ENCODE data around the gene BUD31.
"Not testable (repeated sequence)": the region's sequence is repeated elsewhere in the genome, so short reads cannot be mapped to it uniquely, and the experiment has no call there.

BUD31 gene

GRCh38 chr7:99381664-99382075 is 27.1 kb upstream of the BUD31 start:
- no peak for DNase-seq (ENCODE audit: low read depth)
- no peak overlapping the region for H3K4me3 ChIP-seq (ENCODE audit: low read length)
- TF ChIP-seq, protein P1, sequence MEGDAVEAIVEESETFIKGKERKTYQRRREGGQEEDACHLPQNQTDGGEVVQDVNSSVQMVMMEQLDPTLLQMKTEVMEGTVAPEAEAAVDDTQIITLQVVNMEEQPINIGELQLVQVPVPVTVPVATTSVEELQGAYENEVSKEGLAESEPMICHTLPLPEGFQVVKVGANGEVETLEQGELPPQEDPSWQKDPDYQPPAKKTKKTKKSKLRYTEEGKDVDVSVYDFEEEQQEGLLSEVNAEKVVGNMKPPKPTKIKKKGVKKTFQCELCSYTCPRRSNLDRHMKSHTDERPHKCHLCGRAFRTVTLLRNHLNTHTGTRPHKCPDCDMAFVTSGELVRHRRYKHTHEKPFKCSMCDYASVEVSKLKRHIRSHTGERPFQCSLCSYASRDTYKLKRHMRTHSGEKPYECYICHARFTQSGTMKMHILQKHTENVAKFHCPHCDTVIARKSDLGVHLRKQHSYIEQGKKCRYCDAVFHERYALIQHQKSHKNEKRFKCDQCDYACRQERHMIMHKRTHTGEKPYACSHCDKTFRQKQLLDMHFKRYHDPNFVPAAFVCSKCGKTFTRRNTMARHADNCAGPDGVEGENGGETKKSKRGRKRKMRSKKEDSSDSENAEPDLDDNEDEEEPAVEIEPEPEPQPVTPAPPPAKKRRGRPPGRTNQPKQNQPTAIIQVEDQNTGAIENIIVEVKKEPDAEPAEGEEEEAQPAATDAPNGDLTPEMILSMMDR (conservative IDR thresholded peaks at IDR 0.05; ENCODE audit: low read length): no peak

- no peak overlapping the region for H3K4me3 ChIP-seq (ENCODE audit: low read length)
- TF ChIP-seq, protein P1 (conservative IDR thresholded peaks at IDR 0.05; ENCODE audit: low read length): no peak
Observed at GRCh38 chr7:99383203-99383602, 25.6 kb upstream of the BUD31 start.

DNA sequence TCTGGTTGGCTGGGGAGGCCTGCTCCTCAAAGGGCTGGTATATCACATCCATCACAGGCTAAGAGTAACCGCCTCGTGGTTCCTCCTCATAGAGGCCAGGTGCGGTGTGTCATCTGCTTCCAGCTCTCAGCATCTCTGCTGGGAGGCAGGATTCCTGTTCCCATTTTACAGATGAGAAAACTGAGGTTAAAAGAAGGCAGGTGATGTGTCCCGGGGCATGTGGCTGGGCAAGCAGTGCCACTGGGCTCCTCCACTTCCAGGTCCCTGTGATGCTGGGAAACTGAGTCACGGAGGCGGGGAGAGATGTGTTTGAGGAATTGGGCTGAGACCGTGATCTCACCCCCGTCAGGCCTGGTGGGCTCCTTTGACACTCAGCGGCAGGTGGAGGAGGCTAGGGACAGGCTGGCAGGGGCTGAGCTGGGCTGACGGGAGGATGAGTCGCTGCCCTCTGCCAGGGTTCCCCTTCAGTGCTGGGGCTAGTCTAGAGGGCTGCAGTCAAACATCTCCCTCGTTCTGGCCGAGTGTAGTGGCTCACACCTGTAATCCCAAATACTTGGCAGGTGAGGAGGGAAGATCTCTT is 24.9 kb upstream of the BUD31 start:
- TF ChIP-seq, protein P1 (conservative IDR thresholded peaks at IDR 0.05; ENCODE audit: low read length): no peak
- H3K4me3 ChIP-seq (ENCODE audit: low read length): no peak overlapping the region
- no peak for DNase-seq (ENCODE audit: low read depth)

More at GRCh38 chr7:99383203-99383602, 25.6 kb upstream of the BUD31 start:
- no peak for DNase-seq (ENCODE audit: low read depth)

- TF ChIP-seq, protein P1 (conservative IDR thresholded peaks at IDR 0.05; ENCODE audit: low read length): no peak
- H3K4me3 ChIP-seq (ENCODE audit: low read length): no peak overlapping the region
- no peak for DNase-seq (ENCODE audit: low read depth)
Observed at GRCh38 chr7:99384523-99384922, 24.2 kb upstream of the BUD31 start.

- no peak for DNase-seq (ENCODE audit: low read depth)
- TF ChIP-seq, protein P1 (conservative IDR thresholded peaks at IDR 0.05; ENCODE audit: low read length): no peak
- no peak overlapping the region for H3K4me3 ChIP-seq (ENCODE audit: low read length)
Observed at GRCh38 chr7:99385564-99385963, 23.2 kb upstream of the BUD31 start.

- peak; percentile 41 for DNase-seq (ENCODE audit: low read depth)
- no peak overlapping the region for H3K4me3 ChIP-seq (ENCODE audit: low read length)
- TF ChIP-seq, protein P1 (conservative IDR thresholded peaks at IDR 0.05; ENCODE audit: low read length): peak; percentile 41
Observed at GRCh38 chr7:99386584-99387238, 22.1 kb upstream of the BUD31 start.

GRCh38 chr7:99387239-99387635 is 21.5 kb upstream of the BUD31 start:
- not testable (repeated sequence) for DNase-seq (ENCODE audit: low read depth); H3K4me3 ChIP-seq (ENCODE audit: low read length)
